GF-D8 (cell line): Measurements from ENCODE around the gene SPAG6.

Source experiments
- DNase-seq: peaks from one replicate; lab custom pipeline; 2025; lab: John Stamatoyannopoulos, UW

The SPAG6 gene

GRCh38 chr10:22460101-22460500 is 114.8 kb downstream of the SPAG6 start:
- no peak for DNase-seq

GRCh38 chr10:22460531-22461403 is 115.5 kb downstream of the SPAG6 start:
- DNase-seq, result no peak

DNA sequence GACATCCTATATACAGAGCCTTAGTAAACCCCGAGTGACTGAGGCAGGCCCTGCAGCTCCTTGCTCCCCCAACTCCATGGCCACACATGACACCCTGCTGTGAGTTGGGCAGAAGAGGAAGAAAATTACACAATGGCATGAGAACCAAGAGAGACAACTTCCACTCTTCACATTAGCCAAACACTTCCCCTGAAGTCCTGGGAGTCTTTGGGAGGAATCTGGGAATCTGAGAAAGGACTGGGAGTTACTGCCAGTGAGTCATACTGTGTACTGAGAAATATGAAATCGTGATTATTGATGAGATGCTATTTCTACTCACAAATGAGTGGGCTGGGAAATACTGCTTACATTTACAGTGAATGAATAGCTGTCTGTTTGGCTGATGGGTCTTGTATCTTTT is 116.6 kb downstream of the SPAG6 start:
- no peak for DNase-seq

GRCh38 chr10:22463255-22463654 is 118.0 kb downstream of the SPAG6 start:
- DNase-seq, result no peak

DNA sequence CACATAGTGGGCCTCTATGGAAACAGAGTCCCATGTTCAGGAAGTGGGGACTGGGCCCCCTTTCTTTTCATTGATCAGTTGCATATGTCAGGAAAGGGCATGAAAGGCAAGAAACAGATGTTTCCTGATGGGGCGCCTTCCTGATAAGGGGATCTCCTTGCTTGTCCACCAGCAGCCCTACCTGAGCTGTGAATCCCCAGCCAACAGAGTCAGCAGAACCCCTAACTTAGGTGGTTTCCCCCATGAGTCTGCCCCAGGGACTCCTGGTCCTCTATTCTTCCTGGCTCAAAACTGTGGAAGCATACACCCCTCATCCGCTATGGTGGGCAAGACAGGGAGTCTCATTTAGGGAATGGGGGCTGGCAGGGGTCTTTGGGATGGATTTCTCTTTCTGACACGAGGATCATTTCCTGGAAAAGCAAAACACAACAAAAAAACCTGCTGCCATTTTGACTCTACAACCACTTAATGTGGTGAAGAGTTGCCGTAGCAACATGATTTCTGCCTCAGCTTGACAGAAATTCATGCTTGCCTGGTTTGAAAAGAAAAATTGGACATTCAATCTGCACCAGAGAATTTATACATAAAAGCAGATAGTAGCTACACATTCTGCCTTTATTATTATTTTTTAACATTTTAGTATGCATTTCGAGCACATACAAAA is 119.8 kb downstream of the SPAG6 start:
- no peak for DNase-seq

- no peak for DNase-seq
Observed at GRCh38 chr10:22466763-22467334, 121.6 kb downstream of the SPAG6 start.
